B cell (primary cell): Measurements from ENCODE around the gene TRMT11.

Source experiments
- EZH2 ChIP-seq: IDR thresholded peaks from 2 replicates; pipeline ENCODE4 v1.6.1; 2012; ENCODE audit warnings: borderline replicate concordance, low read depth, mild to moderate bottlenecking, moderate library complexity, low read length; ENCODE audit not compliant: insufficient read depth, poor library complexity, severe bottlenecking
- TF ChIP-seq, protein P1 (sequence below): fragments of 200-600 bp; IDR thresholded peaks from one replicate; pipeline ENCODE4 v1.8.0; 2022; ENCODE audit warnings: antibody characterized with exemption, mild to moderate bottlenecking

DNA sequence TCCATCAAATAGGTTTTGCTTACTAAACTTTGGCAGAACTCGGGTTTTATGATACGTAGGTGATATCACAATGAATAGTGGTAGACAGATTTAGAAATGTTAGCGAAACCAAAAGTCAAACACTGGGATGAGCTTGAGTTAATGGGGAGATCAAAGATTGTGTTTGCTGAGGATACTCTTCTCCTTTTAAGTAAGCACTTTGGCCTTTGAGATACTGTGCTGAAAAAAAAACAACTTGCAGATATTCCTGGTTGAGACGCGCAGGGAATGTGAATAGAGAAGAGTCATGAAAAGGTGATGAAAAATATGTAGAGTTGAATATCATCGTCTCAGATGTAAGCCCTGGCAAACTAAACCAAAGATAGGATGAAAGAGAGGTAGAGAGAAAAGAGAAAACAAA is 48.3 kb downstream of the TRMT11 start:
- no peak for TF ChIP-seq EZH2
- TF ChIP-seq, protein P1, sequence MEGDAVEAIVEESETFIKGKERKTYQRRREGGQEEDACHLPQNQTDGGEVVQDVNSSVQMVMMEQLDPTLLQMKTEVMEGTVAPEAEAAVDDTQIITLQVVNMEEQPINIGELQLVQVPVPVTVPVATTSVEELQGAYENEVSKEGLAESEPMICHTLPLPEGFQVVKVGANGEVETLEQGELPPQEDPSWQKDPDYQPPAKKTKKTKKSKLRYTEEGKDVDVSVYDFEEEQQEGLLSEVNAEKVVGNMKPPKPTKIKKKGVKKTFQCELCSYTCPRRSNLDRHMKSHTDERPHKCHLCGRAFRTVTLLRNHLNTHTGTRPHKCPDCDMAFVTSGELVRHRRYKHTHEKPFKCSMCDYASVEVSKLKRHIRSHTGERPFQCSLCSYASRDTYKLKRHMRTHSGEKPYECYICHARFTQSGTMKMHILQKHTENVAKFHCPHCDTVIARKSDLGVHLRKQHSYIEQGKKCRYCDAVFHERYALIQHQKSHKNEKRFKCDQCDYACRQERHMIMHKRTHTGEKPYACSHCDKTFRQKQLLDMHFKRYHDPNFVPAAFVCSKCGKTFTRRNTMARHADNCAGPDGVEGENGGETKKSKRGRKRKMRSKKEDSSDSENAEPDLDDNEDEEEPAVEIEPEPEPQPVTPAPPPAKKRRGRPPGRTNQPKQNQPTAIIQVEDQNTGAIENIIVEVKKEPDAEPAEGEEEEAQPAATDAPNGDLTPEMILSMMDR = no peak
